A673 (cell line): ENCODE results near the gene OR12D1.

ENCODE experiments used
- CTCF ChIP-seq: fragments of 300-800, 200-600 bp; sonication (generic); conservative IDR thresholded peaks from 2 replicates; pipeline ENCODE4 v1.5.1; 2017; ENCODE audit warnings: low read depth, mild to moderate bottlenecking, antibody characterized with exemption, low read length, moderate library complexity, mixed read lengths
- EZH2 ChIP-seq: fragments of 200-600 bp; sonication (generic); IDR thresholded peaks from 2 replicates; pipeline ENCODE4 v1.6.1; 2017; ENCODE audit warnings: borderline replicate concordance, low read depth, mild to moderate bottlenecking, mixed read lengths, antibody characterized with exemption, low read length; ENCODE audit not compliant: poor library complexity, severe bottlenecking

GRCh38 chr6:29456971-29457370 lies 42.2 kb downstream of the OR12D1 start, which contains the start of the genes OR11A1 and OR2H1:
- no peak for TF ChIP-seq CTCF
- TF ChIP-seq EZH2: no peak
